ENCODE results near the gene CIB2.
A peak's percentile ranks its signal among the peaks of the same experiment; 100 is the strongest.

CIB2 gene

DNA sequence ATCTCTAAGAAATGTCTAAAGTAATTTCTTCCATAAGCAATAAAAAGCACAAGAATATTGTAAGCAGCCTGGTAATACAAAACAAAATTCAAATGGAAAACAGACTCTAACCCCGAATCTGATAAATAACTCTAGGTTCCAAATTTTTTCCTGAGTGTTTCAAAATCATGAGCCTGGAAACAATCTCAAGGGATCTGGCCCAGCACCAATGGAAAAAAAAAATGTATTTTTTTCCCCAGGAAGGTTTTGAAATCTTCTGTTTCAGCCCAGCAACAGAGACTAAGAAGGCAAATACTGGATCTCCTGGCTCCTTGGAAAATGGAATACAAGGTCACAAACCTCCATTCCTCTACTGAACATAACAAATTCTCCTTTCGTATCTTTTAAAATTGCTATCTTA lies 66.7 kb downstream of the CIB2 start:
- DNase-seq: no peak

DNA sequence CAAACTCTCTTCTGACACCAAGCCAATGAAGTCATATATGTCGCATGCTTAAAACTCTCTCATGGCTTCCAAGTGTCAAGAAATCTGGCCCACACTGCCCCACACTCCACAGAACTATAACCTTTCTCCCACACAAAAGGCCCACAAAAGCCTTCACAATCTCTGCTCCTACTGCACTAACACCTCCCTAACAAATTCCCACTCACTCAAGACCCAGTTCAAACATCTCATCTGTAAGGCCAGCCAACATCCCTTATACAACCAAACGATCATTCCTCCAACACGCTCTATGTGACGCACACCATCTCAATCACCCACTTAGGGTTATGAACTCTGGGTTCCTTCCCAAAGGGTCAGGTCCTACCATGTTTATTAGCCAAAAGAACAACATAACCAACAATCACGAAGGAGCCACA lies 67.3 kb downstream of the CIB2 start:
- DNase-seq: no peak

DNA sequence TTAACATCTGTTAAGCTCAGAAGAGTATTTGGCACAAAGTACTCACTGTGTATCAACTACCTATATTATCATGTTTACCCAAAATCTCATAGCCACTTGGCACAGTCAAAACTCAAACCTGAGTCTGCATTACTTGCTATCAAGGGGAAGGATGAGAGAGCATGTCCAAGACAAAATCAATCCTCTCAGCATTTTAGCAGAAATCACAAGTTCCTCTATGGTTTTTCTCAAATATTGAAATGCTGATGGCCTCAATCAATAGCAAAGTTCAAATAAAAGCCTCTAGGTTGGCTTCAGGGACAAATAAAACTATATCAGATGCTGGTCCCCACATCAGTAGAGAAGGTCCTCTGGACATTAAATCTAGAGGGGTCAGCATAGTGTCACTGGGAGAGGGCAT lies 68.0 kb downstream of the CIB2 start:
- DNase-seq: no peak

DNA sequence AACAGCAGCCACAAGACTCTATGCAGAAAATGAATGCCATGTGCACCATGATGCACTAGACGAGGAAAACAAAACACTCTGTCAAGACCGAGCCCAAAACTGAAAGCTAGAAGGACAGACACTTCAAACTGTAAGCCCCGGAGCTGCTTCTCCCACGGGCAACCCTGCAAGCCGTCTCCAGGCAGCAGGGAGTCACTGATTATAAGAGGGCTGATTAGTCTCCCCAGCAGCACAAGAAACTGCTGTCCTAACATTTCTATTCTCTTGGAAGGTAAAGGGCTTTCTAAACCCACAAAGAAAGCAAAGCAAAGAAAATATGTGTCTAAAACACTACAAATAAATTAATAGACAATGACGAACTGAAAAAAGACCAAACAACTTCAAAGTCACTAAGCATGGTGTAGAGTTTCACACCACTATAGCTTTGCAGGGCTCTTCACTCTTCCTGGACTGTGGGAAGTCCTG lies 69.2 kb downstream of the CIB2 start:
- peak; percentile 80 for DNase-seq

DNA sequence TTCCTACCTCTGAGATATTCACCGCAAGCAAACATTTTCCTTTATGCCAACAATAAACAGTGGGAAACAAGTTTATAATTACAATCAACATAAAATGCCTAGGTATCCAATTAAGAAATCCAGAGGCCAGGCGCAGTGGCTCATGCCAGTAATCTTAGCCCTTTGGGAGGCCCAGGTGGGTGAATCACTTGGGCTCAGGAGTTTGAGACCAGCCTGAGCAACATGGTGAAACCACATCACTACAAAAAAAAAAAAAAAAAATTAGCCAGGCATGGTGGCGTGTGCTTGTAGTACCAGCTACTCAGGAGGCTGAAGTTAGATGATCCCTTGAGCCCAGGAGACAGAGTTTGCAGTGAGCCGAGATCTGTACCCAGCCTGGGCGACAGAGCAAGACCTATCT lies 71.0 kb downstream of the CIB2 start:
- no peak for DNase-seq

DNA sequence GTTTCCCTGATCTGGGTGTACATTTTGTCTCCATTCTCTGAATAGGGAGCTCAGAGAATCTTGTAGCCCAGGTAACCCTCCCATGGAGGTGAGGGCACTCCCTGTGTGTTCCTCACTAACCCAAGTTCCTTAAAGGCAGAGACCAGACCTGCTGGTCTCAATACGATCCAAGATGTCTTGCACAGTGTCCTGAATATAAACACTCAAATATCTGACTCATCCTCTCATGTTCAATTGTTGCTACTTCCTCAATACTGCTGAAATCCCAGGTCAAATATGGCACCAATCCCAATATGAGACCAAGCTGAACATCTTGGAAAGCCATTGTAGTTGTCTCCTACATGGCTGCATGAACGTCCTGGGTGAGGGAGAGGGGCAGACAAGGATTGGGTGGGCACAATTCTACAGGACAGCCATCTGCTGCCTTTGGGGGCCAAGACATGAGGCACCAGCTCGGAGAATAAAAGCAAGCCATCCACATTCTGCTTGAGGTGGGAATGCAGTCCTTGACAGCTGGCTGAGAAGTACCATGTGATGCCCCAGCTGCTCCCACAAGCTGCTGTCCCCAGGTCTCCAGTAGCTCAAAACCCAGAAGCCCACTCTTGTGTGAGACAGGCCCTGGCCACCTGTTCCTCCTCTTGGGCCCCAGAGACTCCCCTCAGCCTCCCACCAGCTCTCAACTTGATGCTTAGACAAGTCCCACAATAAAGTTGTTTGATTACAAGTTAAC lies 72.0 kb downstream of the CIB2 start:
- DNase-seq: no peak

DNA sequence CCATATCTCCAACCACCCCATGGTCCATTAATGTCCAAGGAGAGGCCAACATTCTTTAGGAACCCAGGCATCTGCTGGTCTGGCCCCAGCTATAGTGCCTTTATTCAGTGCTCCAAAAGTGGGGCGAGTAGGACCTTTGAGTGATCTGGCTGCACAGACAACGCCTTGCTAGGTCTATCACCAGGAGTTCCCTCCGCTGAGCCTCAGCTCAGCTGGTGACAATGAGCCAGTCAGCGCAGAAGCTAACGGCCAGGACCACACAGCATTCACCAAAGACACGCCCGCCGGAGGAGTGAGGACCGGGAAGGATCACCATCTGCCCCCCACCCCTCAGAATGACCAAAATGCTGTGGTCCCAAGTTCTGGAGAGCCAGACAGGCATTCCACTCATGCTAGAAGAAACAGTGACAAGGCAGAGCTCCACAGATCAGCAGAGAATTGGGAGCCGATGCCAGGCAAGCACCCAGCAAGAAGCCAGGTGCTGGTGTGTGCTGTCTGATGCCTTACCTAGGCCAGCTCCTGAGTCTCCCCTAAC lies 72.8 kb downstream of the CIB2 start:
- no peak for DNase-seq

DNA sequence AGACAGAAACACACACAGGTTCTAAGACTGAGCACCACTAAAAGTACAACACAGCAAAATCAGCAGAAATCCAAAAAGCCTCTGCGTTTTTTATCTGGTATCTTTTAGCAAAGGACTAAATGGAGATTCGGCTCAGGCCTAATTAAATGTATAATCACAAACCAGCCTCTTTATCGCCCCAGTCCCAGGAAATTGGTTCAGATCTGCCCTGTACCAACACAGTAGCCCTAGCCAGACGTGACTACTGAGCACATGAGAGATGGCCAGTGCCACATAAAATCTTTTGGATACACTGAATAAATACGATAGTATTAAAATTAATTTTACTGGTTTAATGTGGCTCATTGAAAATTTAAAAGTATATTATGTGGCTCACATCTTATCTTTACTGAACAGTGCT lies 73.4 kb downstream of the CIB2 start:
- no peak for DNase-seq

DNA sequence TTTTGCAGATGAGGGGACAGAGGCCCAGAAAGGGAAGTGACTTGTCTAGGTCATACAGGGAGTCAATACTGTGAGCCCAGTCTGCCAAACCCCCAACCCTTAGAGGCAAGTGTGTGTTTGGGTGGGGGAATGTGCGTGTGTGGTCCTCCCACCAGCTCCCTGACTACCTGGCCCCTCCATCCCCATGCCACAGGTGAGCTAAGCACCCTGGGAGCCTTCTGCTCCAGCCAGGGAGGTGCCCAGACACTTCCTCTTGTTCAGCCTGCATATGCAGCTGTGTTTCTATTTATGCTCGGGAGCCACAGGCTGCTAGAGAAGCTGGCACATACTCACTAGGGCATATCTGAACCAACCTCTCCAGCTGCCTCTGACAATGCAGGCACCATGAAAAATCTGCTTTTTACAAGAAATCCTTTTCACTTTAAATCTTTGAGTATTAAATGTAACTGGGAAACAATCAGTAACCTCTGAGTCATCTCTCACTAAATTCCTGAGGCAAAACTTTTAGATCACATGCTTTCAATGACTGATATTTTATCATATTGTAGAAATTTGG lies 74.5 kb downstream of the CIB2 start:
- DNase-seq: peak; percentile 71

DNA sequence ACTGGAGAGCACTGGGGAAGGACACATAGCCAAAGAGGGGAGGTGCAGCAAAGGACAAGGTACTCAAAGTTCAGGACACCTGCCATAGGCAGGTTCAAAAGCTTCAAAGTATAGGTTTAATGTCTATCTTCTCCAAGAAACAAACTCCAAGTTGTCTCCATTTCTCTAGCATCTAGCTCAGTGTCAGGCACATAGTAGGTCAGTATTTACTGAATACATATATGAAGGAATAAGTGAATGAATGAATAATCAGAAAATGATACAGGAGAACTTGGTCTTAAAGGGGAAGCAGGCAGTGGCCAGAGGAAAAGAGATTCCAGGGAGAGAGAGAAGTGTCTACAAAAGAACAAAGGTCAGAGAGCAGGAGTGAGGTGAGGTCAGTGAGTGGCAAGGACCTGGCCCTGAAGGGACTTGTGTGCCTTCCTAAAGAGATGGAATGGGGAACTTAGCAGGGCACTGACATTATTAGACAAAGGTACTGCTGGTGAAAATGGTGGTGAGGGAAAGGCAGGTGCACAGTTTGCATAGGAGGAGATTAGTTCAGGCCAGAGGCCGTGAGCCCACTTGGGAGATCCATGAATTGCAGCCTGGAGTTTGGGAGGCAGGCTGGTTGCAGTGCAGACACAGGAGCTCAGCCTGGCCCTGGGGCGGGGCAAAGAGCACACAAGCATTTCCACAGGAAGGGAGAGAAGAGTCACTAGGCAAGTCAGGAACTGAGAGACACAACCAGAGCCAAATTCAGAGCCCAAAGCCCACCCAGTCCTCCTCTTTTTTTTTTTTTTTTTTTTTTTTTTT lies 75.1 kb downstream of the CIB2 start:
- peak; percentile 48 for DNase-seq

DNA sequence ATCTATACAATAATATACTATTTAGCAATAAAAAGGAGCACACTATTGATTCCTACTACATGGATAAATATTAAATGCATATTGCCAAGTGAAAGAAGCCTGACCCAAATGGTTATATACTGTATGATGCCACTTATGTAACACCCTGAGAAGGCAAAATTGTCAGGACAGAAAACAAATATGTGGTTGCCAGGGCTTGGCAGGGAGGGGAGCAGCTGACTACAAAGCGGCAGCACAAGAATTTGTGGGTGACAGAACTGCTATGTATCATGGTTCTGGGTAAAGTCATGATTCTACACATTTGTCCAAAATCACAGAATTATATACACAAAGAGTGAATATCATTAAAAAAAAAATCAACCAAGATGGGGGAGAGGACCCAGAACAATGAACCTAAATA lies 76.3 kb downstream of the CIB2 start:
- DNase-seq: no peak

All from hematopoietic multipotent progenitor cell treated with erythropoietin and hydrocortisone succinate and interleukin-3 and kit ligand, for 4 days (in vitro differentiated cells).